Measurements from ENCODE around the gene H1-8.
"Not testable (repeated sequence)": the region's sequence is repeated elsewhere in the genome, so short reads cannot be mapped to it uniquely, and the experiment has no call there.

H1-8 gene, protein sequence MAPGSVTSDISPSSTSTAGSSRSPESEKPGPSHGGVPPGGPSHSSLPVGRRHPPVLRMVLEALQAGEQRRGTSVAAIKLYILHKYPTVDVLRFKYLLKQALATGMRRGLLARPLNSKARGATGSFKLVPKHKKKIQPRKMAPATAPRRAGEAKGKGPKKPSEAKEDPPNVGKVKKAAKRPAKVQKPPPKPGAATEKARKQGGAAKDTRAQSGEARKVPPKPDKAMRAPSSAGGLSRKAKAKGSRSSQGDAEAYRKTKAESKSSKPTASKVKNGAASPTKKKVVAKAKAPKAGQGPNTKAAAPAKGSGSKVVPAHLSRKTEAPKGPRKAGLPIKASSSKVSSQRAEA

DNA sequence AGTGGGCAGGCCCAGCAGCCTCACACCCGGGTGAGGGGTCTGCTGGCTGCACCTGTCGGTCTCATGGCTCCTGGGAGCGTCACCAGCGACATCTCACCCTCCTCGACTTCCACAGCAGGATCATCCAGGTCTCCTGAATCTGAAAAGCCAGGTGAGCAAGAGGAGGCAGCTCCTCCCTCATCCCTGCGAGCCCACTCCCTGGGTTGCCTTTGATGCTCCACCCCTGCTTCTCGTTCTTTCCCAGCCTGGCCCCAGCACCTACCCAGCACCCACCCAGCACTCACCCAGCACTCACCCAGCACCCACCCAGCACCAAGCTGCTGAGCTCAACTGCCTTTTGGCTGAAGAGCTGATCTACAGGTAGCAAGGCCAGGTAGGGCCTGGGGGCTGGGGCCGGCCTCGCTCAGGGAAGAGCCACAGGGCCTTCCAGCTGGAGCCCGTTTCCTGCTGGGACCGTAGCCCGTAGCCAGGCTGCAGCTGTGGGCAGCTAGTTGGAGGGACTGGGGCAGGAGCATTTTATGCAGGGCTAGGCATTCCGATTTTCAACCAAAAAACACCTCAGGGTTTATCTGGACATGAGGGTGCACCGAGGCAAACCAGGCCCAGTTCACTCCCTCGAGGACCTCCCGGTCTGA, at the start of gene H1-8:
H1-8 (plus strand) TSS at position 20 of the 635 bp plus-strand sequence; CDS start at position 64, 44 bp downstream.
- TF ChIP-seq, protein P1, sequence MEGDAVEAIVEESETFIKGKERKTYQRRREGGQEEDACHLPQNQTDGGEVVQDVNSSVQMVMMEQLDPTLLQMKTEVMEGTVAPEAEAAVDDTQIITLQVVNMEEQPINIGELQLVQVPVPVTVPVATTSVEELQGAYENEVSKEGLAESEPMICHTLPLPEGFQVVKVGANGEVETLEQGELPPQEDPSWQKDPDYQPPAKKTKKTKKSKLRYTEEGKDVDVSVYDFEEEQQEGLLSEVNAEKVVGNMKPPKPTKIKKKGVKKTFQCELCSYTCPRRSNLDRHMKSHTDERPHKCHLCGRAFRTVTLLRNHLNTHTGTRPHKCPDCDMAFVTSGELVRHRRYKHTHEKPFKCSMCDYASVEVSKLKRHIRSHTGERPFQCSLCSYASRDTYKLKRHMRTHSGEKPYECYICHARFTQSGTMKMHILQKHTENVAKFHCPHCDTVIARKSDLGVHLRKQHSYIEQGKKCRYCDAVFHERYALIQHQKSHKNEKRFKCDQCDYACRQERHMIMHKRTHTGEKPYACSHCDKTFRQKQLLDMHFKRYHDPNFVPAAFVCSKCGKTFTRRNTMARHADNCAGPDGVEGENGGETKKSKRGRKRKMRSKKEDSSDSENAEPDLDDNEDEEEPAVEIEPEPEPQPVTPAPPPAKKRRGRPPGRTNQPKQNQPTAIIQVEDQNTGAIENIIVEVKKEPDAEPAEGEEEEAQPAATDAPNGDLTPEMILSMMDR (IDR thresholded peaks at IDR 0.05; ENCODE audit: control insufficient read depth, extremely low read depth, insufficient read depth), result no peak
- DNase-seq (ENCODE audit: low read depth), result no peak
- H3K4me3 ChIP-seq (ENCODE audit: low read depth, low read length), result no peak within 1 kb of the TSS

DNA sequence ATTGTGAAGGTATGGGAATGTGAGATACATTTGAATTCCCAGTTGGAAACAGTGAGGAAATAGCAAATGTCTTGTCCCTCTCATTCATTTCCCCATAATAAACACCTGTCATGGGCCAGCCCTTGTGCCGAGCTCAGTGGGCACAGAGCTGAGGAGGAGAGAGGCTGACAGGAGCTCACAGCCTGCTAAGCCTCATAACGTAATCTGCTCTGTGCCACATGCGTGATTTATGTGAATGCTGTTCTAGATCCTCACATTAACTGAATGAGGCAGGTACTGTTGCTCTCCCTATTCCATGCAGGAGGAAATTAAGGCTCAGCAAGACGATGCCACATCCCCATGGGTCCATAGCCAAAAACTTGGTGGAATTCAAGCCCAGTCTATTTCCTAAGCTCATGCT, 49.8 kb upstream of the H1-8 start:
- TF ChIP-seq, protein P1 (IDR thresholded peaks at IDR 0.05; ENCODE audit: control insufficient read depth, extremely low read depth, insufficient read depth), result no peak
- no peak overlapping the region for H3K4me3 ChIP-seq (ENCODE audit: low read depth, low read length)
- DNase-seq (ENCODE audit: low read depth), result no peak

DNA sequence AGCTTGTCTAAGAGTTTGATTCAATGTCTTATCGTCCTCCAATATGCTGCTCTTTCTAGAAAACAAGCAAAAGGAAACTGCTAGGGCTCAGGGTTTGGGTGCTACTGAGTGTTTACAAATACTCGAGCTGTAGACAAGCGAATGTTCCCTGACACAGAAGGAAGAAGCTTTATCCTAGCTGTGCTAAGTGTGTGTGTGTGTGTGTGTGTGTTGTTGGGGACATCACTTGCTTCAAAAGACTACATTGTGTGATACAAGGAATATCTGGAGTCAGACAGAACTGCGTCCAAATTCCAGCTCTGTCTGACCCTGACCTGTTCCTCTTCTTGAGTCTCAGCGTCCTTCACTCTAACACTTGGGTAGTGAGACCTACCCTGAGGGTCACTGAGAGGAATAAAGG, 48.5 kb upstream of the H1-8 start:
- not testable (repeated sequence) for H3K4me3 ChIP-seq (ENCODE audit: low read depth, low read length); DNase-seq (ENCODE audit: low read depth)

DNA sequence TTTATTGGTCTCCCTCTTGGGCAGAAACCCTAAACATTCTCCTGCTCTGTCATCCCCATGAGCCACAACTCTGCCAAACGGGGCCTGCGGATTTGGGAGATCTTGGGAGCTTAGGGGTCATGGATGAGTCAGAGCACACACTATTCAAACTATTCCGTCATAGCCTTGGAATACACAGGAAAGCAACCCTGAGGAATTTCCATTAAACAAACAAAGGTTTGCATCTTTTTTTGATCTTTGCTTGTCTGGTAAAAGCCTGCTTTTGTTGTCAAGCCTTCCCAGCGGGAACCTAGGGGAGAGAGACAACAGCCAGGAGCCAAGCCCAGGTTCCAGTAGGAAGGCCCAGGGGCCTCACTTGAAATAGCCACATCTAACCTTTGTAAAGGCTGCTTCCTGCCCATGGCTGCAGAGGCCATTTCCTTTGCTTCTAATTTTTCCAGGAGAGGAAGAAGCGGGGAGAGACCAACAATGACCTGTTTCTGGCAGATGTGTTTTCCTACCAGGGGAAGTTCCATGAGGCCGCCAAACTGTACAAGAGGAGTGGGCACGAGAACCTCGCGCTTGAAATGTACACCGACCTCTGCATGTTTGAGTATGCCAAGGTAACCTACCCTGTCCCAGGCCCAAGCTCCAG, 47.9 kb upstream of the H1-8 start:
- DNase-seq (ENCODE audit: low read depth); H3K4me3 ChIP-seq (ENCODE audit: low read depth, low read length): not testable (repeated sequence)

DNA sequence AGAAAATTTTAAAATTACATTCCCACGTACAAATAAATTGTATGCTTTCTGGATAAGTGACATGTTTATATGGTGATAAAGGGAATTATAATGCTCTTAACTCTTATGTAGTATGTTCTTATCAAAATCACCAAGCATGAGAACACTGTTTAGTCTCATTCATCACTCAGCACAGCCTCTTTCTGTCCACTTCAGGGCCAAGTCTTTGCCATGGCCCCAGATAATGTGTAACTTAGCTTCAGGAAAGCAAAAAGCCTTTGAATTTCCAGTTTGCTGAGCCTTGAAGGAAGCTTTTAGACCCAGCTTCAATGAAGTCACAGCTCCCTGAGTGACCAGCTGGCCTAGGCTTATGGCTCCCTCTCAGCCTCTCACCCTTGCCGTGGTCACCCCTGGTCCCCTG, 45.1 kb upstream of the H1-8 start:
- DNase-seq (ENCODE audit: low read depth); H3K4me3 ChIP-seq (ENCODE audit: low read depth, low read length): not testable (repeated sequence)

DNA sequence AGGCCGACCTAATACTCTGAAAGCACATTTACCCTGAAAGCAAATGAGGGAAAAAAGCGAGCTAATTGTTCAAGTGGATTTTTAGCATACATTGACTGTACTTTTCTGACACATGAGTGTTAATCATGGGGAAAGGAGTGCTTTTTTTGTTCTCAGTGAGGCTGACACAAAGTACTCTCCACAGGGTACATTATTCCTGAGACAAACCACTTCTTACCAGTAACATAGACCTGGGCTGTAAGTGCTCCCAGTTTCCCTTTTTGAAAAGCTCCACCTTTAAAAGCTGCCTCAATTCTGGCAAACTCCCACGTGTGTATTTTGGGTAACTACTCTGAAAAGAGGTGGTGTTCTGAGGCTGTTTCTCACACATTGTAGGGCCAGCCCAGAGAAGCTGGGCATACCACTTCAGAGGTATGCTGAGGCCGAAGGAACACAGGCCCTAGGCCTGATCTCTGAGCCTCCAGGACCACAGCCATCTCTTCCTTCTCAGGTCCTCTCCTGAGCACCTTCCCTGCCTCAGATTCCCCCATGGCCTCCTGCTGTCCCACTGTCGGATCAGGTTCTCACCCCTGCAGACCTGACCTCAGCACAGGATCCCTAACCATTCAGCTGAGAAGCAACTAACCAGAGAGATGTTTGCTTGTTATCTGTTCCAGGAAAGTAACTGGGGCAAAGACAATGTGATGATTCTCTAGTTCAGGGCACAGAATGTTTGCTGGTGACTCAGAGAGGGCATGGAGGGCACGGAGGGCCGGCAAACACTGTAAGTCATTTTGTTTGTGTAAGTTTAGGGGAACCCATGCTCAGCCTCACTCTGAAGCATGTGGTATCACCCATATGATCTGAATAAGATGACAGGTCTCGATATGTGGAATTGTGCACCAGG, 44.1 kb upstream of the H1-8 start:
- H3K4me3 ChIP-seq (ENCODE audit: low read depth, low read length); DNase-seq (ENCODE audit: low read depth): not testable (repeated sequence)

DNA sequence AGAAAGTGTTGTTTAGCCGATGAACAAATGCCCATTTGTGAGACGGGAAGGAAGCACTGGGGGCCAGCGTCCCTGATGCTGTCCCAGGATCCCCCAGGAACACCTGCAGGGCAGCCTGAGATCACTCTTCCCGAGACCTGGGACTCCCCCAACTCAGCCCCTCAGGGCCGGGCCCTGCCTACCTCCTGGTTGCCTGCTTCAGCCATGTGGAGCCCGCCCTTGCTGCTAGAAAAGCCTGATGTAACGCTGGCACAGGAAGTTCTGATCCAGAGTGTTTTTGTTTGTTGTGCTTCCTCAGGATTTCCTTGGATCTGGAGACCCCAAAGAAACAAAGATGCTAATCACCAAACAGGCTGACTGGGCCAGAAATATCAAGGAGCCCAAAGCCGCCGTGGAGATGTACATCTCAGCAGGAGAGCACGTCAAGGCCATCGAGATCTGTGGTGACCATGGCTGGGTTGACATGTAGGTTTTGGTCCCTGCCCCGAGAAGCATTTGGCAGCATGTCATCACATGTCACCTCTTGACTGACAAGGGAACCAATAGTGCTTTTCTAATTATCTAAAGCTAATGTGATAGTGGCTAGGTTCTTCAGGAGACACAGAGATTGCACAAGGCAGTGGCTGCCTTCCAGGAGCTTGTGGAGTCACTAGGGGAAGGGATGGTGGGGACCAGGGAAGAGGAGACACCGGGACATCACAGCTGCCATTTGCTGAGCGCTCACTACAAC, 43.2 kb upstream of the H1-8 start:
- DNase-seq (ENCODE audit: low read depth); H3K4me3 ChIP-seq (ENCODE audit: low read depth, low read length): not testable (repeated sequence)

DNA sequence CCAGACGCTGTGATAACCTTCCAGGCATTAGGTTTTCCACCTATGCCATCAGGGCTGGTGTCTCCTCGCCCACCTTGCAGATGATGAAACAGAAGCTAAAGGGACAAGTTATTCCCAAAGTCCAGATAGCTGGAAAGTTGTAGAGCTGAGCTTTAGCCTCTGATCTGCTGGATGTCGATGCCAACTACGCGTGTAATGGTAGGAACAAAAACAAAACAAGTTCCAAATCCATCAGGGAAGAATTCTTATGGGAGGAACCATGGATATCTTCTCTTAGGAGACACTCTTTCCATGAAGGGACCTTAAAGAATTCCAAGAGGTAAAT, 42.7 kb upstream of the H1-8 start:
- H3K4me3 ChIP-seq (ENCODE audit: low read depth, low read length), result no peak overlapping the region
- DNase-seq (ENCODE audit: low read depth), result no peak
- TF ChIP-seq, protein P1 (IDR thresholded peaks at IDR 0.05; ENCODE audit: control insufficient read depth, extremely low read depth, insufficient read depth), result no peak

DNA sequence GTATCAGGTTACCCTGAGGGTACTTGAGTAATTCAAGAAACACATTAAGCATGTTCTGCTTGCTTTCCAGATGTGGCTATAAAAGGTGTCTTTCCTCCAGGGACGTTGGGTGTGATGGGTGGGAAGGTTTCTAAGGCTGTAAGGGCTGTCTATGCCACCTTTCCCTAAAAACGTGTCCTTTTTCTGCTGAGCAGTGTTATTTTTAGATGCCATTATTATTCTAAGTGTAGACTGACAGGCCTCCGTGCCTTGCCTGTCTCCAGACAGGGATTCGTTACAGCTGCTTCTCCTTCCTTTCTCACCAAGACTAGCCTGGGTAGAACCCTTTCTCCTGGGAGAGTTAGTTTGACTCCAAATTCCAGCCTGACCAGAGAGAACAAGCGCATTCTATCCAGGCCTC, 41.3 kb upstream of the H1-8 start:
- no peak for DNase-seq (ENCODE audit: low read depth)
- no peak overlapping the region for H3K4me3 ChIP-seq (ENCODE audit: low read depth, low read length)
- TF ChIP-seq, protein P1 (IDR thresholded peaks at IDR 0.05; ENCODE audit: control insufficient read depth, extremely low read depth, insufficient read depth), result no peak

Measured in LNCaP clone FGC (cell line).